ENCODE data around the gene NRDC. TPM values are rescaled to one million over a fixed set of nuclear protein-coding genes. Genes with fewer than 3 reads are reported as not detected.

The NRDC gene
- total and polyA plus RNA-seq, 9 of the 15 experiments (the other 6 are each of a cell fraction or from before 2014, with no cell fraction given): 102 to 371 (median 201) TPM

DNA sequence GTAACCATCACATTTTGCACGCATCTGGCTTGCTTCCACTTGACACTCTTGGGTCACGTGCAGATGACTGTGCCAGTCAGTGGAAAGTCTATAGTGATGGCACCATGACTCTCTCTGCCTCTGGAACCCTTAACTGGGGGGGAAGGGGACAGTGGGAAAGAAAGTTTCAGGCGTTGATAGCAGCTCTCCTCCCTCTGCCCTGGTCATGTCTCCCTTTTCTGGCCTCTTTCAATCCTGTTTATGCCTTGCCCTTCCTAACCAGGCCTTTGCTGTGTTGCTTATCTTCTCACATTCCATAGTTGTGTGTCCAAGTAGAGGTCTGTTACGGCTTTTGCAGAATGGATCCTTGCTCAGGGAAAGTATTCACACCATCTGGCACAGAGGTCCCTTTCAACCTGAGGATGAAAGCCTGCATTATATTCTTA, 93.5 kb downstream of the NRDC start:
- 74% methylated on average over 4 of the region's 4 CpGs for WGBS (ENCODE audit: insufficient coverage, low coverage, missing lambda C conversion rate)
- peak; percentile 53 for TF ChIP-seq SIRT6 (IDR thresholded peaks at IDR 0.05; ENCODE audit: low read depth, low read length)
- TF ChIP-seq POLR2A (conservative IDR thresholded peaks at IDR 0.05): 0 out of 2 replicates have a peak, but pooled peaks have one; percentile 43
- no peak for TF ChIP-seq ELF2 (CRISPR knock-in tag; IDR thresholded peaks at IDR 0.05)
- peak; percentile 37 for TF ChIP-seq POLR2B (IDR thresholded peaks at IDR 0.05; ENCODE audit: low read depth, partially characterized antibody)
- TF ChIP-seq POLR2AphosphoS2 (IDR thresholded peaks at IDR 0.05; ENCODE audit: low read length): peak; percentile 42; the same call in 1 of the 2 replicates
- TF ChIP-seq ZNF668 (CRISPR knock-in tag; IDR thresholded peaks at IDR 0.05): no peak
- TF ChIP-seq DACH1 (IDR thresholded peaks at IDR 0.05; ENCODE audit: partially characterized antibody): no peak
- FAIRE-seq (no peak), ATAC-seq (no peak), DNase-seq (ENCODE audit: extremely low read depth in 1 of 4, low spot score in 3 of 4) (no peak)
- in situ Hi-C loops (cut with MboI) (no loop called here), intact Hi-C loops (cut with micrococcal nuclease) (no loop called here)
- Histone ChIP-seq H3K9me1 (ENCODE audit: control insufficient read depth, insufficient read depth, low read length) (no peaks in the 10 kb centered on the region), H3K36me3 (ENCODE audit: control insufficient read depth, insufficient read depth, low read length) (peaks cover 93% of the 10 kb centered on the region), H4K20me1 (replicated peaks; ENCODE audit: control insufficient read depth, insufficient read depth, low read length) (no peaks in the 10 kb centered on the region), H3K27ac (ENCODE audit: extremely low read depth, low read depth, low read length) (no peak overlapping the region), H3K27me3 (ENCODE audit: control insufficient read depth in 2 of 2, insufficient read depth in 2 of 2, low read length in 2 of 2) (no peaks in the 10 kb centered on the region), H3K4me3 (no peak overlapping the region), H3K9me3 (replicated peaks; ENCODE audit: control insufficient read depth, insufficient read depth, low read depth, low read length) (no peaks in the 10 kb centered on the region), H3K4me2 (ENCODE audit: insufficient read depth, low read length) (no peak overlapping the region), H2AFZ (ENCODE audit: low read depth, low read length) (no peak overlapping the region), H3K79me2 (ENCODE audit: control insufficient read depth, insufficient read depth, low read length) (no peaks in the 10 kb centered on the region), H3K4me1 (replicated peaks in 1 of 2; ENCODE audit: control insufficient read depth in 2 of 2, insufficient read depth in 2 of 2, low read length in 2 of 2) (no peaks in the 10 kb centered on the region), H3K9ac (ENCODE audit: insufficient read depth in 1 of 2, low read depth in 2 of 2, low read length in 2 of 2) (no peak overlapping the region)
- ChIA-PET POLR2A (interaction anchor here (0.9 to 1.4 kb wide), 4 partner anchors 13 to 472 kb away, joined by 3 to 4 read pairs (median 3); no protein-coding TSS in a partner anchor), CTCF (ENCODE audit: low intra/inter-chr PET ratio) (interaction anchor here (0.7 kb wide), 1 partner anchor 29 kb away, joined by 3 read pairs; no protein-coding TSS in a partner anchor)
- no TSS peak for BruUV-seq (replicated peaks)

DNA sequence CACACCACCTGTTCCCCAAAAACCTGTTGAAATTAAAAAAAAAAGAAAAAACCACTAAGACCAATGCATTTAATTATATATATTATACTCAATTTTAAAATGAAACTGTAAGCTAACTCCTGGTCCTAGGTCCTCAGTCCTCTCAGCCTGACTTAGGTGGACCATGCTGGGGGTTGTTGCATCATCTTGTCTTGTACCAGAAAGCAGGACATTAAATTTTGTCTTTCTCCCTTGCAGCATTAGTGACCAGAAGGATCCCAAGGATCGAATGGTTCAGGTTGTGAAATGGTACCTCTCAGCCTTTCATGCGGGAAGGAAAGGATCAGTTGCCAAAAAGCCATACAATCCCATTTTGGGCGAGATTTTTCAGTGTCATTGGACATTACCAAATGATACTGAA, 97.6 kb downstream of the NRDC start:
- H3K9me3 ChIP-seq (replicated peaks; ENCODE audit: control insufficient read depth, insufficient read depth, low read depth, low read length): no peaks in the 10 kb centered on the region
- H3K4me3 ChIP-seq: no peak overlapping the region
- in situ Hi-C loops (cut with MboI): no loop called here
- no peak overlapping the region for H2AFZ ChIP-seq (ENCODE audit: low read depth, low read length)
- FAIRE-seq (no peak), DNase-seq (ENCODE audit: extremely low read depth in 1 of 4, low spot score in 3 of 4) (no peak), ATAC-seq (no peak)
- WGBS (ENCODE audit: insufficient coverage, low coverage, missing lambda C conversion rate): 93% methylated on average over 3 of the region's 3 CpGs
- CTCF ChIA-PET (ENCODE audit: low intra/inter-chr PET ratio): no interaction called here
- H3K36me3 ChIP-seq (ENCODE audit: control insufficient read depth, insufficient read depth, low read length): peaks cover 81% of the 10 kb centered on the region
- POLR2A ChIA-PET: interaction anchor here (1.1 kb wide), 1 partner anchor 12 kb away, joined by 4 read pairs; no protein-coding TSS in a partner anchor
- H3K4me1 ChIP-seq (replicated peaks in 1 of 2; ENCODE audit: control insufficient read depth in 2 of 2, insufficient read depth in 2 of 2, low read length in 2 of 2): no peaks in the 10 kb centered on the region
- no TSS peak for BruUV-seq (replicated peaks)
- no peak overlapping the region for H3K9ac ChIP-seq (ENCODE audit: insufficient read depth in 1 of 2, low read depth in 2 of 2, low read length in 2 of 2)
- no peaks in the 10 kb centered on the region for H3K27me3 ChIP-seq (ENCODE audit: control insufficient read depth in 2 of 2, insufficient read depth in 2 of 2, low read length in 2 of 2)
- H3K27ac ChIP-seq (ENCODE audit: extremely low read depth, low read depth, low read length): no peak overlapping the region
- no peaks in the 10 kb centered on the region for H4K20me1 ChIP-seq (replicated peaks; ENCODE audit: control insufficient read depth, insufficient read depth, low read length)
- no peak overlapping the region for H3K4me2 ChIP-seq (ENCODE audit: insufficient read depth, low read length)
- intact Hi-C loops (cut with micrococcal nuclease): no loop called here
- H3K79me2 ChIP-seq (ENCODE audit: control insufficient read depth, insufficient read depth, low read length): peaks cover 2% of the 10 kb centered on the region; the same call in 1 of the 3 replicates
- H3K9me1 ChIP-seq (ENCODE audit: control insufficient read depth, insufficient read depth, low read length): no peaks in the 10 kb centered on the region
- TF ChIP-seq SP1 (CRISPR knock-in tag; IDR thresholded peaks at IDR 0.05): no peak
- TF ChIP-seq ETV5 (CRISPR knock-in tag; IDR thresholded peaks at IDR 0.05; ENCODE audit: low read depth): no peak
- TF ChIP-seq CSDE1 (IDR thresholded peaks at IDR 0.05): no peak
- TF ChIP-seq, protein P1, sequence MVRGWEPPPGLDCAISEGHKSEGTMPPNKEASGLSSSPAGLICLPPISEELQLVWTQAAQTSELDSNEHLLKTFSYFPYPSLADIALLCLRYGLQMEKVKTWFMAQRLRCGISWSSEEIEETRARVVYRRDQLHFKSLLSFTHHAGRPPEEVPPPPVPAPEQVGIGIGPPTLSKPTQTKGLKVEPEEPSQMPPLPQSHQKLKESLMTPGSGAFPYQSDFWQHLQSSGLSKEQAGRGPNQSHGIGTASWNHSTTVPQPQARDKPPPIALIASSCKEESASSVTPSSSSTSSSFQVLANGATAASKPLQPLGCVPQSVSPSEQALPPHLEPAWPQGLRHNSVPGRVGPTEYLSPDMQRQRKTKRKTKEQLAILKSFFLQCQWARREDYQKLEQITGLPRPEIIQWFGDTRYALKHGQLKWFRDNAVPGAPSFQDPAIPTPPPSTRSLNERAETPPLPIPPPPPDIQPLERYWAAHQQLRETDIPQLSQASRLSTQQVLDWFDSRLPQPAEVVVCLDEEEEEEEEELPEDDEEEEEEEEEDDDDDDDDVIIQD (CRISPR knock-in tag; IDR thresholded peaks at IDR 0.05): no peak
- TF ChIP-seq CEBPB (tag; IDR thresholded peaks at IDR 0.05): peak; percentile 52
- TF ChIP-seq RBM39 (optimal IDR thresholded peaks at IDR 0.05; ENCODE audit: low read depth, low read length): no peak
- TF ChIP-seq, protein P2, sequence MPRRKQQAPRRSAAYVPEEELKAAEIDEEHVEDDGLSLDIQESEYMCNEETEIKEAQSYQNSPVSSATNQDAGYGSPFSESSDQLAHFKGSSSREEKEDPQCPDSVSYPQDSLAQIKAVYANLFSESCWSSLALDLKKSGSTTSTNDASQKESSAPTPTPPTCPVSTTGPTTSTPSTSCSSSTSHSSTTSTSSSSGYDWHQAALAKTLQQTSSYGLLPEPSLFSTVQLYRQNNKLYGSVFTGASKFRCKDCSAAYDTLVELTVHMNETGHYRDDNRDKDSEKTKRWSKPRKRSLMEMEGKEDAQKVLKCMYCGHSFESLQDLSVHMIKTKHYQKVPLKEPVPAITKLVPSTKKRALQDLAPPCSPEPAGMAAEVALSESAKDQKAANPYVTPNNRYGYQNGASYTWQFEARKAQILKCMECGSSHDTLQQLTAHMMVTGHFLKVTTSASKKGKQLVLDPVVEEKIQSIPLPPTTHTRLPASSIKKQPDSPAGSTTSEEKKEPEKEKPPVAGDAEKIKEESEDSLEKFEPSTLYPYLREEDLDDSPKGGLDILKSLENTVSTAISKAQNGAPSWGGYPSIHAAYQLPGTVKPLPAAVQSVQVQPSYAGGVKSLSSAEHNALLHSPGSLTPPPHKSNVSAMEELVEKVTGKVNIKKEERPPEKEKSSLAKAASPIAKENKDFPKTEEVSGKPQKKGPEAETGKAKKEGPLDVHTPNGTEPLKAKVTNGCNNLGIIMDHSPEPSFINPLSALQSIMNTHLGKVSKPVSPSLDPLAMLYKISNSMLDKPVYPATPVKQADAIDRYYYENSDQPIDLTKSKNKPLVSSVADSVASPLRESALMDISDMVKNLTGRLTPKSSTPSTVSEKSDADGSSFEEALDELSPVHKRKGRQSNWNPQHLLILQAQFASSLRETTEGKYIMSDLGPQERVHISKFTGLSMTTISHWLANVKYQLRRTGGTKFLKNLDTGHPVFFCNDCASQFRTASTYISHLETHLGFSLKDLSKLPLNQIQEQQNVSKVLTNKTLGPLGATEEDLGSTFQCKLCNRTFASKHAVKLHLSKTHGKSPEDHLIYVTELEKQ (CRISPR knock-in tag; IDR thresholded peaks at IDR 0.05): no peak
